A673 (cell line): ENCODE results near the gene MYO5A. TPM values are rescaled to one million over a fixed set of nuclear protein-coding genes. Genes with fewer than 3 reads are reported as not detected.

Experiments used
- BruUV-seq: library from RNA; stranded (reverse); fragments of 400-500 nt; replicated peaks from 2 replicates; lab custom pipeline; 2021; lab: Mats Ljungman, UMichigan
- CTCF ChIA-PET: fragments of 300-600 bp; sonication (Branson Sonifier 250); formaldehyde crosslinking; loops from one replicate; lab custom pipeline; 2022; ENCODE audit warnings: antibody characterized with exemption; lab: Charles Lee
- POLR2A ChIA-PET: fragments of 300-600 bp; sonication (Branson Sonifier 250); formaldehyde crosslinking; loops from one replicate; lab custom pipeline; 2022; ENCODE audit warnings: antibody characterized with exemption; ENCODE audit not compliant: low non-redundant PET; lab: Charles Lee
- DNase-seq: peaks from one replicate; pipeline ENCODE4 v3.0.0-alpha.2; 2015; ENCODE audit warnings: low spot score
- H3K27ac ChIP-seq: fragments of 200-600 bp; sonication (generic); 2 replicates; pipeline ENCODE4 v1.5.1; 2016; ENCODE audit warnings: mixed run types, low read depth, mild to moderate bottlenecking, mixed read lengths, antibody characterized with exemption, low read length; ENCODE audit not compliant: poor library complexity, severe bottlenecking
- H3K27me3 ChIP-seq: fragments of 200-600 bp; sonication (generic); replicated peaks from 2 replicates; pipeline ENCODE4 v1.6.1; 2017; ENCODE audit warnings: mixed run types, low read depth, mild to moderate bottlenecking, mixed read lengths, antibody characterized with exemption, low read length; ENCODE audit not compliant: insufficient read depth, poor library complexity
- H3K36me3 ChIP-seq: fragments of 200-600 bp; sonication (generic); 2 replicates; pipeline ENCODE4 v1.6.1; 2016; ENCODE audit warnings: mixed run types, mild to moderate bottlenecking, mixed read lengths, antibody characterized with exemption, low read length; ENCODE audit not compliant: insufficient read depth, poor library complexity, severe bottlenecking
- H3K4me1 ChIP-seq: fragments of 200-600 bp; sonication (generic); 2 replicates; pipeline ENCODE4 v1.6.1; 2017; ENCODE audit warnings: mixed run types, mild to moderate bottlenecking, mixed read lengths, antibody characterized with exemption, low read length; ENCODE audit not compliant: insufficient read depth, poor library complexity, severe bottlenecking
- H3K4me3 ChIP-seq: fragments of 200-600 bp; sonication (generic); 2 replicates; pipeline ENCODE4 v1.5.1; 2016; ENCODE audit warnings: low read depth, mixed run types, mild to moderate bottlenecking, mixed read lengths, low read length; ENCODE audit not compliant: poor library complexity, severe bottlenecking
- H3K9me3 ChIP-seq: fragments of 200-600 bp; sonication (generic); 2 replicates; pipeline ENCODE4 v1.6.1; 2016; ENCODE audit warnings: mixed run types, low read depth, mild to moderate bottlenecking, mixed read lengths, antibody characterized with exemption, low read length; ENCODE audit not compliant: poor library complexity, severe bottlenecking
- EZH2 ChIP-seq: fragments of 200-600 bp; sonication (generic); IDR thresholded peaks from 2 replicates; pipeline ENCODE4 v1.6.1; 2017; ENCODE audit warnings: borderline replicate concordance, low read depth, mild to moderate bottlenecking, mixed read lengths, antibody characterized with exemption, low read length; ENCODE audit not compliant: poor library complexity, severe bottlenecking
- intact Hi-C: fragments of 100-400 bp; cut with micrococcal nuclease; formaldehyde crosslinking; loops from one replicate; pipeline ENCODE4 v1.10.0; 2022; ENCODE audit not compliant: unreplicated experiment
- total RNA-seq: library from RNA; stranded (reverse); gene quantifications from 2 replicates; pipeline ENCODE4 v1.2.3, GENCODE V29; 2021
- TF ChIP-seq, protein P1 (sequence below): fragments of 300-800, 200-600 bp; sonication (generic); conservative IDR thresholded peaks from 2 replicates; pipeline ENCODE4 v1.5.1; 2017; ENCODE audit warnings: low read depth, mild to moderate bottlenecking, antibody characterized with exemption, low read length, moderate library complexity, mixed read lengths

The MYO5A gene
- total RNA-seq, 1 experiment from 2014 or later = 16.8 TPM

GRCh38 chr15:52422001-52422400, 106.7 kb downstream of the MYO5A start:
- no peaks in the 10 kb centered on the region for H3K9me3 ChIP-seq

DNA sequence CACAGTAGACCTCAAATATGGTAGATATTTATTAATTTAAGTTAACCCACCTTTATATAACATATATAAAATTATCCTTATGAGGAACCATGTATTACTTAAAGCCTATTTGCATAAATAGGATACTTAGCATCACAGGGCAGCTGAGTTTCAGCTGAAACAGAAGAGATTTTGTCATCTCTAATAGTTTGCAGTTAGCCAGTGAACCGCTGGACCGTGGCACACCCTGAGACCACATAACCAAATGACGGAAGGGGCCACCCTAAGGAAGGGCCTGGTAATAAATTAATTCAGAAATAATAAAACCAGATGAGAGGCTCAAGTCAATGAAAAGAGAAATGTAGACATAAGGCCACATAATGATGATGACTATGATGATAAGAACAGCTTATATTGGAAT, 107.7 kb downstream of the MYO5A start:
- ChIA-PET CTCF (no interaction called here), POLR2A (no interaction called here)
- H3K27me3 ChIP-seq = no peaks in the 10 kb centered on the region
- no TSS peak for BruUV-seq
- intact Hi-C loops = no loop called here
- DNase-seq = no peak
- TF ChIP-seq, protein P1, sequence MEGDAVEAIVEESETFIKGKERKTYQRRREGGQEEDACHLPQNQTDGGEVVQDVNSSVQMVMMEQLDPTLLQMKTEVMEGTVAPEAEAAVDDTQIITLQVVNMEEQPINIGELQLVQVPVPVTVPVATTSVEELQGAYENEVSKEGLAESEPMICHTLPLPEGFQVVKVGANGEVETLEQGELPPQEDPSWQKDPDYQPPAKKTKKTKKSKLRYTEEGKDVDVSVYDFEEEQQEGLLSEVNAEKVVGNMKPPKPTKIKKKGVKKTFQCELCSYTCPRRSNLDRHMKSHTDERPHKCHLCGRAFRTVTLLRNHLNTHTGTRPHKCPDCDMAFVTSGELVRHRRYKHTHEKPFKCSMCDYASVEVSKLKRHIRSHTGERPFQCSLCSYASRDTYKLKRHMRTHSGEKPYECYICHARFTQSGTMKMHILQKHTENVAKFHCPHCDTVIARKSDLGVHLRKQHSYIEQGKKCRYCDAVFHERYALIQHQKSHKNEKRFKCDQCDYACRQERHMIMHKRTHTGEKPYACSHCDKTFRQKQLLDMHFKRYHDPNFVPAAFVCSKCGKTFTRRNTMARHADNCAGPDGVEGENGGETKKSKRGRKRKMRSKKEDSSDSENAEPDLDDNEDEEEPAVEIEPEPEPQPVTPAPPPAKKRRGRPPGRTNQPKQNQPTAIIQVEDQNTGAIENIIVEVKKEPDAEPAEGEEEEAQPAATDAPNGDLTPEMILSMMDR = no peak
- TF ChIP-seq EZH2 = no peak
- H3K9me3 ChIP-seq = no peaks in the 10 kb centered on the region
- H3K27ac ChIP-seq = no peak overlapping the region
- H3K4me1 ChIP-seq = no peaks in the 10 kb centered on the region
- H3K36me3 ChIP-seq = no peaks in the 10 kb centered on the region
- H3K4me3 ChIP-seq = no peak overlapping the region

More at GRCh38 chr15:52422001-52422400, 106.7 kb downstream of the MYO5A start:
- DNase-seq = no peak
- Histone ChIP-seq H3K4me1 (no peaks in the 10 kb centered on the region), H3K36me3 (no peaks in the 10 kb centered on the region), H3K27ac (no peak overlapping the region), H3K4me3 (no peak overlapping the region), H3K27me3 (no peaks in the 10 kb centered on the region)
- no peak for TF ChIP-seq EZH2
- TF ChIP-seq, protein P1 = no peak
- POLR2A ChIA-PET = no interaction called here
- CTCF ChIA-PET = no interaction called here
- intact Hi-C loops = no loop called here
- no TSS peak for BruUV-seq

- TF ChIP-seq, protein P1 = no peak
- TF ChIP-seq EZH2 = no peak
- H3K9me3 ChIP-seq = no peaks in the 10 kb centered on the region
- POLR2A ChIA-PET = no interaction called here
- CTCF ChIA-PET = no interaction called here
- DNase-seq = no peak
- H3K36me3 ChIP-seq = no peaks in the 10 kb centered on the region
- no TSS peak for BruUV-seq
- intact Hi-C loops = no loop called here
- no peak overlapping the region for H3K27ac ChIP-seq
- no peaks in the 10 kb centered on the region for H3K4me1 ChIP-seq
- H3K27me3 ChIP-seq = no peaks in the 10 kb centered on the region
- H3K4me3 ChIP-seq = no peak overlapping the region
Observed at GRCh38 chr15:52419494-52419893, 109.2 kb downstream of the MYO5A start.
